ENCODE data around the gene ADAMTS16. TPM values are rescaled to one million over a fixed set of nuclear protein-coding genes. Genes with fewer than 3 reads are reported as not detected.

The ADAMTS16 gene
- polyA plus RNA-seq, 3 donors, result not detected

DNA sequence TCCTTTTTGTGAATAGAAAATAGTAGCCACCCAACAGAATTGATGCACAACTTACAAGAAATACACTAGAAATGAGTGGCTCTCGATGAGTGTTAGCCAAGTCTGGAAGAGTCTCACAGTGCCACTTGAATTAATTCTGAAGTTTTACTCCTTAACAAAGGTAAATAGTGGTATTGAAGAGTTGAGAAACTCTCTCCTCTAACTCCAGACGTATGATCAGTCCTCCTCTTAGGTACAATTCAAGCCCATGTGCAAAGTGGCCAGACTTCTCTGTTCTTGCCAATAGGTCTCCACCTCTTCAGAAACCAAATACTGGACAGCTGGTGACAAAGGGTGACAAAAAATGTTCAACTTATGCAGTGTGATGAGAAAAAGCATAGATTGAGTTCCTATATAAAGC is 38.5 kb upstream of the ADAMTS16 start:
- Histone ChIP-seq H3K9me3 (replicated peaks in 1 of 2; ENCODE audit: control insufficient read depth in 1 of 2, insufficient read depth in 1 of 2, low read length in 2 of 2) (no peaks in the 10 kb centered on the region), H3K4me3 (replicated peaks in 1 of 3; ENCODE audit: low read depth in 2 of 3, low read length in 3 of 3) (no peak overlapping the region), H3K79me2 (ENCODE audit: insufficient read depth, low read length) (no peaks in the 10 kb centered on the region), H3K27me3 (ENCODE audit: control insufficient read depth in 2 of 2, insufficient read depth in 2 of 2, low read length in 2 of 2) (no peaks in the 10 kb centered on the region), H3K4me2 (replicated peaks; ENCODE audit: extremely low read depth, low read length, poor library complexity, severe bottlenecking) (no peak overlapping the region), H3K4me1 (ENCODE audit: control insufficient read depth in 1 of 2, insufficient read depth in 2 of 2, low read length in 2 of 2) (no peaks in the 10 kb centered on the region), H2AFZ (ENCODE audit: insufficient read depth, low read depth, low read length, poor library complexity, severe bottlenecking) (no peak overlapping the region), H3K27ac (ENCODE audit: low read depth in 1 of 2, low read length in 2 of 2) (no peak overlapping the region), H3K36me3 (replicated peaks in 1 of 2; ENCODE audit: control insufficient read depth in 1 of 2, insufficient read depth in 2 of 2, low read length in 2 of 2) (no peaks in the 10 kb centered on the region), H4K20me1 (ENCODE audit: insufficient read depth, low read length) (no peaks in the 10 kb centered on the region), H3K9ac (ENCODE audit: insufficient read depth, low read length, poor library complexity, severe bottlenecking) (no peak overlapping the region)
- H3K27ac Mint-ChIP-seq, result no peak overlapping the region
- peaks cover 0 to 8% (median 0%) of the 10 kb centered on the region in 7 donors for H3K9me3 Mint-ChIP-seq
- peaks cover 0 to 2% (median 0%) of the 10 kb centered on the region in 3 donors for H3K27me3 Mint-ChIP-seq (ENCODE audit: low read depth in 3 of 3)
- DNase-seq, result no peak
- no peak overlapping the region for H3K4me3 Mint-ChIP-seq
- intact Hi-C loops (cut with micrococcal nuclease), result no loop called here
- TF ChIP-seq, protein P1, sequence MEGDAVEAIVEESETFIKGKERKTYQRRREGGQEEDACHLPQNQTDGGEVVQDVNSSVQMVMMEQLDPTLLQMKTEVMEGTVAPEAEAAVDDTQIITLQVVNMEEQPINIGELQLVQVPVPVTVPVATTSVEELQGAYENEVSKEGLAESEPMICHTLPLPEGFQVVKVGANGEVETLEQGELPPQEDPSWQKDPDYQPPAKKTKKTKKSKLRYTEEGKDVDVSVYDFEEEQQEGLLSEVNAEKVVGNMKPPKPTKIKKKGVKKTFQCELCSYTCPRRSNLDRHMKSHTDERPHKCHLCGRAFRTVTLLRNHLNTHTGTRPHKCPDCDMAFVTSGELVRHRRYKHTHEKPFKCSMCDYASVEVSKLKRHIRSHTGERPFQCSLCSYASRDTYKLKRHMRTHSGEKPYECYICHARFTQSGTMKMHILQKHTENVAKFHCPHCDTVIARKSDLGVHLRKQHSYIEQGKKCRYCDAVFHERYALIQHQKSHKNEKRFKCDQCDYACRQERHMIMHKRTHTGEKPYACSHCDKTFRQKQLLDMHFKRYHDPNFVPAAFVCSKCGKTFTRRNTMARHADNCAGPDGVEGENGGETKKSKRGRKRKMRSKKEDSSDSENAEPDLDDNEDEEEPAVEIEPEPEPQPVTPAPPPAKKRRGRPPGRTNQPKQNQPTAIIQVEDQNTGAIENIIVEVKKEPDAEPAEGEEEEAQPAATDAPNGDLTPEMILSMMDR (IDR thresholded peaks at IDR 0.05), result no peak
- no peaks in the 10 kb centered on the region for H3K36me3 Mint-ChIP-seq
- no CpG with 5 or more reads among the region's 2 CpGs for WGBS (ENCODE audit: insufficient coverage)
- H3K4me1 Mint-ChIP-seq, result no peaks in the 10 kb centered on the region

GRCh38 chr5:5103245-5103644 is 36.9 kb upstream of the ADAMTS16 start:
- no peaks in the 10 kb centered on the region for H3K79me2 ChIP-seq (ENCODE audit: insufficient read depth, low read length)
- no peaks in the 10 kb centered on the region for H3K27me3 ChIP-seq (ENCODE audit: control insufficient read depth in 2 of 2, insufficient read depth in 2 of 2, low read length in 2 of 2)
- no peaks in the 10 kb centered on the region for H3K9me3 ChIP-seq (replicated peaks in 1 of 2; ENCODE audit: control insufficient read depth in 1 of 2, insufficient read depth in 1 of 2, low read length in 2 of 2)
- H3K4me1 ChIP-seq (ENCODE audit: control insufficient read depth in 1 of 2, insufficient read depth in 2 of 2, low read length in 2 of 2), result no peaks in the 10 kb centered on the region
- TF ChIP-seq, protein P1 (IDR thresholded peaks at IDR 0.05), result no peak
- Mint-ChIP-seq H3K27me3 (ENCODE audit: low read depth in 3 of 3) (peaks cover 0 to 2% (median 0%) of the 10 kb centered on the region in 3 donors), H3K9me3 (peaks cover 0 to 8% (median 0%) of the 10 kb centered on the region in 7 donors), H3K4me3 (no peak overlapping the region), H3K4me1 (no peaks in the 10 kb centered on the region), H3K36me3 (no peaks in the 10 kb centered on the region), H3K27ac (no peak overlapping the region)
- no peak overlapping the region for H3K27ac ChIP-seq (ENCODE audit: low read depth in 1 of 2, low read length in 2 of 2)
- DNase-seq, result no peak
- H3K4me2 ChIP-seq (replicated peaks; ENCODE audit: extremely low read depth, low read length, poor library complexity, severe bottlenecking), result no peak overlapping the region
- H3K36me3 ChIP-seq (replicated peaks in 1 of 2; ENCODE audit: control insufficient read depth in 1 of 2, insufficient read depth in 2 of 2, low read length in 2 of 2), result no peaks in the 10 kb centered on the region
- intact Hi-C loops (cut with micrococcal nuclease), result no loop called here
- no peak overlapping the region for H3K4me3 ChIP-seq (replicated peaks in 1 of 3; ENCODE audit: low read depth in 2 of 3, low read length in 3 of 3)
- no peak overlapping the region for H3K9ac ChIP-seq (ENCODE audit: insufficient read depth, low read length, poor library complexity, severe bottlenecking)
- no peak overlapping the region for H2AFZ ChIP-seq (ENCODE audit: insufficient read depth, low read depth, low read length, poor library complexity, severe bottlenecking)
- no peaks in the 10 kb centered on the region for H4K20me1 ChIP-seq (ENCODE audit: insufficient read depth, low read length)
- no CpG with 5 or more reads among the region's 4 CpGs for WGBS (ENCODE audit: insufficient coverage)
